ENCODE measurements around the gene KRT2.
"Not testable (repeated sequence)": the region's sequence is repeated elsewhere in the genome, so short reads cannot be mapped to it uniquely, and the experiment has no call there.

KRT2 gene

GRCh38 chr12:52683575-52684300 is 31.7 kb upstream of the KRT2 start:
- DNase-seq: no peak

DNA sequence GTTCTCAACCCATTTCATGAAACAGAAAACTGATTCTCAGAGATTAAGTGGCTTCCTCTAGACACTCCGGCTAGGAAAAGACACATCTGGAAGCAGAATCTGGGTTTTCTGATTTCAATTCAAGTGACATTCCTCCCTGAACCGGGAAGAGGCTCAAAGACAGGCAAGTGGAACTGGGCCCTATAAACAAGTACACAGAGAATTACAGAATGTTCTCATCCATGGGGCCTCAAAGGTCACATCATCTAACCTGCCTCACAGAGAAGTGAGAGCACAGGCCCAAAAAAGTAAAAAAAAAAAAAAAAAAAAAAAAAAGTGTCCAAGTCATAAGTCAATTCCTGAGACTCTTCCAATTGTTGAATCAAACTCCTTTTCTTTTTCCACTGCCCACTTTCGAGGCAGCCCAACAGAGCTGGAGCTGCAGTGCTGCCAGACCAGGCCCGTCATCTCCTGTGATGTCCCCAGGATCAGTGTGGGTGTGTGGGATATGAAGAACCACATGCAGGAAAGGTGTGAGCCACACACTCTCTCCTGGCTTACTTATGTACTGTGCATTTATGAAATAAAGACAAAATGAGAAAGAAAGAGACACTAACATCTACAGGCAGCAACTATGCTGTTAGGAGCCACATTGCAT is 31.0 kb upstream of the KRT2 start:
- no peak for DNase-seq

DNA sequence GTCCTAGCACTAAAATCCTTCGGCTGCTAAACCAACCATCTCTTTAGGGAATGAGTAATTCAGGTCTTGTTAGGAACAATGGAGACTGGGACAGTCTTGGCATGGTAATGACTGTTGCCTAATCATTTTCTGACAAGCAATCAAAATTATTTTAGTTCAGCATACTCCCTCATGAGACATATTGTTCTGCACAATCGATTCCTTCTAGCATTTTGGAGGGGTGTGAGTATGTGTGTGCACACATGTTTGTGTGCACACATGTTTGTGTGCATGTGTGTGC is 30.3 kb upstream of the KRT2 start:
- no peak for DNase-seq

DNA sequence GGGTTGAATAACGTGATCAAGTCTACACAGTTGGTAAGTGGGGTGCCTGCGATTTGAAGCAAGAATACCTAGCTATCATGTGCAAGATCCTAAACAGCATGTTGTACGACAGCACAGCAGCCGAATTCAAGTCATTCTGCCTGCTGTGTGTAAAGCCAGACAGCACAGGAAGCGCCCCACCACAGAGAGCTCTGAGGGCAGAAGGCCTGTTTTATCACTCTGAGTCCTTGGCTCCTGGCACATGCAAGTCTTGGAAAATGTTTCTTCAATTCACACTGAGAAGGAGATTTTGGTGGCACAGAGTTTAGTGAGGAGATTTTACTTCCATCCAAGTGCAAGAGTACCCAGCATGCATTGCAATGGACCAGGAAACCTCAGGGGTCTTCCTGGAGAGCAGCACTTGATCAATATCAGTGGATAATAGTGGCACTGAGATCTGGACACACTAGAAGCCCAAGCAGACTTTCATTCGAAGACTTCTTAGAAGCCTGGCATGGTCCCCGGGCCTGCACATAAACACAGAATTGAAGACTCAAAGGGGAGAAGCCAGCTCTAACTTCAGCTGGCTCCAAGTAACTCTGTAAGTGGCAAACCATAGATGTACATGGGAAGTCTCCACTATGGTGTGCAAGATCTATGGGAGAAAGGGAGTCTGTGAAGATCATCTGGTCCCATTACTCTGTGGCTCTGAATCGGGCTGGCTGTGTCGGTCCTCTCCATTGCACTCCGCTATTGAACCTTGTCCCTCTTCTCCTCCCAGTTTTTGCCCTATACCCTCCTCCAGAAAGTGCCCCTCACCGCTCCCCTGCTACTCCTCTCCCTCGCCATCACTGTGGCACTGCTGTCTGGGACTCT is 29.7 kb upstream of the KRT2 start:
- no peak for DNase-seq

DNA sequence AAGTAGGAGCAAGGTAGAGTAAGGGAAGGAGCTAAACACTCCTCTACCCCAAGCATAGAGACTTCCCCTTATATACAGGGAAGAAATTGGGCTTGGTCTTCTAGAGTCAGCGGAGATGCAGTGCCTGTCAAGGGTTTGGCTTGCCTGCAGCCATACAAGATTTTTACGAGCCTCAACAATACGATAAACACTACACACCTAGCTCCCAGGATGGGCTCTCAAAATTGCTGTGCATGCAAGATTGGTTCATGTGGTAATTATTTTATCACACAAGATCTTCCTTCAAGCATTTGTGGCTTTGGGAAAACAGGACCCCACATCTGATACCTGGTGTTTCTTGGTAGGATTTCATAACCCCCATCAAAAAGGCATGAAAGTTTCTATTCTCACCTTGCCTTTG is 28.4 kb upstream of the KRT2 start, which contains the start of gene KRT1:
Gene KRT1 (minus strand): TSS at position 45 of the 400 bp plus-strand sequence. CDS start 59 bp downstream, outside the sequence.
- no peak for DNase-seq

DNA sequence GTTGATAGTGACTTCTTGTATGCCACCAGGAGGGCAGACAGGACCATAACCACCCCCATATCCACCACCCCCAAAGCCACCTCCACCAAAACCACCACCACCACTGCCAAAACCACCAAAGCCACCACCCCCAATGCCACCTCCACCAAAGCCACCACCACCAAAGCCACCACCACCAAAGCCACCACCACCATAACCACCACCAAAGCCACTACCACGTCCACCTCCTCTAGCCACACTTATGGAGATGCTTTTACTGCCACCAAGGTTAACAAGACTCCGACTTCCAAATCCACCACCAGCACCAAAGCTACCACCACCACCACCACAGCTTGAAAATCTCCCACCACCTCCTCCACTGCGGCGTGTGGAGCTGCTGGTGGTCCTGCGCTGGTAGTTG is 27.9 kb upstream of the KRT2 start:
- no peak for DNase-seq

DNA sequence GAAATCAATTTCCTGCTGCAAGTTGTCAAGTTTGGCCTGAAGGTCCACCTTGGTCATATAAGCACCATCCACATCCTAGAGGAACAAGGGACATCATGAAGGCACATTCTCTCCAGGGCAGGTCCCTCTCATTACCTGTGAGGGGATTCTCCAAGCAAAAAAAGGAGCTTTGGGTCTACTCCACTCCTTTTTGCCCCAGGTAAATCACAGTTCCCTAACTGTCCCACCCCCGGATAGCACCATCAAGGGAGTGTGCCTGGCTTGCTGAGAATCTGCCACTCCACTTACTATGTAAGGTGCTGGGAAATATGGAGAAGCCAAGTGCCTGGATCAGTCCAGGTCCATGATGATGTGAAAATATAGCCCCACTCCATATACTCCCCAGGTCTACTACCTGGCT is 25.7 kb upstream of the KRT2 start:
- DNase-seq: no peak

GRCh38 chr12:52677126-52677525 is 25.1 kb upstream of the KRT2 start:
- DNase-seq: no peak

DNA sequence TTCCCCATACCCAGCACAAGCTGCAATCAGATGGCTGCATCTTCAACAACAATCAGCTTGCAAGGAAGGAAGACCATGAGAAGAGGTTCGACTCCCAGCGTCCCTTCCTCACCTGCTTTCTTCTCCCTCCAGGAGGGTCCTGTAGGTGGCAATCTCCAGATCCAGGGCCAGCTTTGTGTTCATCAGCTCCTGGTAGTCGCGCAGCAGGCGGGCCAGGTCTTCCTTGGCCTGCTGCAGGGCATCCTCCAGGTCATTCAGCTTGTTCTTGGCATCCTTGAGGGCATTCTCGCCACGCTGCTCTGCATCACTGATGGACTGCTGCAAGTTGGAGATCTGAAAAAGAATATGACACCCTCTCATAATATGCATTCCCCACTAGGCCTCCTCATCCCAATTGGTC is 24.2 kb upstream of the KRT2 start:
- DNase-seq: no peak

- no peak for DNase-seq
Observed at GRCh38 chr12:52675301-52675701, 23.3 kb upstream of the KRT2 start.

DNA sequence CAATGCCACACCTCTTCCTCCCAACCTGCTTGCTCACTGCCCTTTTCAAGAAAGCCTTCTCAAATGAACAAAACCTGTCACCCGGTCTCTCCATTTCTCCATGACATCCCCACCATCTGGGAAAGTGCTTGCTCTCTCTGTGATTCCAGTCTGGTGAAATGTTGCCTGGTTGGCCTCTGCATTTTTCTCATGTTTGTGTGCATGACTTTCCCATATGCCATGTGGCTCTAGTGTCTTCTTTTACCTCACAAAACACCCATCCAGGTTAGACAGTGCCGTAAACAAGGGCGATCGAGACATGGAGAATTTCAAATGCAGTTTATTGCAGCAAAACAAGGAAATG is 22.4 kb upstream of the KRT2 start:
- no peak for DNase-seq

DNA sequence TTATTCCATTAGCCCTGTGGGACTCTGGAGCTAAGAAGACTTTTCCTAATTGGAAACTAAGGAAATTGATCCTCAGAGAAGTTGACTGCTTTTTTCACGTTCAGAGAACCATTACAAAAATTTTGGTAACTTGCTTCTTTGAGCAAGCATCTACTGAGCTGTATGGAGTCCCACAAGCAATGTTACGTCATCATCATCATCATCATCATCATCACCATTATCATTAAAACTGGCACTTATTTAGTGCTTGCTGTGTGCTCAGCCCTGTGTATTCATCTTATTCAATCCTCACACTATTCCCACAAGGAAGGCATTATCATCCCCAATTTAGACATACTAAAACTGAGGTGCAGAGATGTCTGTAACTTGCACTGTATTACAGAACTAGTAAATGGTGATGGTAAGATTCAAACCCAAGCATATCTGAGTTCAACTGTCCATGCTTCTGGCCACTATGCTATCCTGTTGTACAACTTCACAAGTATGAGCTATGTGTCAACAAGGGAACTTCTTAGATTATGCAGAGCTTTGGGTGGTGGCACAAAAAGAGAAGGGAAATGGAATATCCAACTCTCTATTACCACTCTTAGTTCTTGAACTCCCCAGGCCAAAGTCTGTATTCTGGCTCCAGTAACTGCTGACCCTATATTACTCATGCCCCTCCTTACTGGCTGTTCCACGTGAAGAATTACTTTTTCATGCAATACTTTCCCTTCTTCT is 21.9 kb upstream of the KRT2 start:
- no peak for DNase-seq

GRCh38 chr12:52673217-52673616 is 21.2 kb upstream of the KRT2 start:
- DNase-seq: no peak

GRCh38 chr12:52672321-52672933 is 20.4 kb upstream of the KRT2 start:
- no peak for DNase-seq

DNA sequence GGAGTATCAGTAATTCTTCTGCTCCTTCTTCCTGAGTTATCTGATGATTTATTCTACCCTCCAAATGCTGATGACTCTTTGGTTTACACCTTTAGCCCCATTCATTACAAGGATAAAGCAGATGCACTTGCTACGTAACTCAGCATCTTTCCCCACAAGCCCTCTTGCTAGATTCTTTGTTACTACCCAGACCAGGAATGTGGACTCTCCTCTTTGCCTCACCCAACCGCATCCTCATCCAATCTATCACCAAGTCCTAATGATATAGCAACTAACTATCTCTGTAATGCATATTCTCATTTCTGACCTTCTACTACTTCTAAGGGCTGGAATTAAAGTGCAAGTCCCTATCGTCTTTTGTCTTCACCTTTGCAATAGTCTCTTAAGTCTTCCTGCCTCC is 18.9 kb upstream of the KRT2 start:
- no peak for DNase-seq

DNA sequence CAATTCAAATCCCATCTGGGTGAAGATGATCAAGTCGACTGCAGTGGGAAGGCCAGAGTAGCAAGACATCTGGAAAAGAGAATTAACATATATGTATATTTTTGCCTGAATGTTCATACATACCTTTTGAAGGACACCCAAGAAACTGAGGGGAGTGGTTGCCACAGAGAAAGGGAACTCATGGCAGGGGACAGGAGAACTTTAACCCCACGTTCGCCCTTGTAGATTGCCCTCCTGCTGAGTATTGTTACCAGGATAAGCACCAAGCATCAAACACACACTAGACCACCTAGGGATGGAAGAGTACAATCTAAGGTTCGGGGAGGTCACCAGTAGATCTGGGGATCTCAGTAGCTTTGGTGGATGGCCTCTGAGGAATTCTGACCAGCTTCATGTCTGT is 18.5 kb upstream of the KRT2 start:
- no peak for DNase-seq

DNA sequence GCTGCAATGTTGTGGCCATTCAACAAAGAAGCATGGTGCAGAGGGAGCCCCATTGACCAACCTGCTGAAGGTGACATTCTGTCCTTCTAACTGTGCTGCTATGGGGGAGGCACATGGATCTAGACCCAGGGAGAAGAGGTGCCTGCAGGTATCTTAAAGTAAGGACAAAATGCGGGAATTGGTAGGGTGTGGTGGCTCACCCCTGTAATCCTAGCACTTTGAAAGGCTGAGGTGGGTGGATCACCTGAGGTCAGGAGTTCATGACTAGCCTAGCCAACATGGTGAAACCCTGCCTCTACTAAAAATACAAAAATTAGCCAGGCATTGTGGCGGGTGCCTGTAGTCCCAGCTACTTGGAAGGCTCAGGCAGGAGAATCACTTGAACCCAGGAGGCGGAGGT is 17.9 kb upstream of the KRT2 start:
- not testable (repeated sequence) for DNase-seq

DNA sequence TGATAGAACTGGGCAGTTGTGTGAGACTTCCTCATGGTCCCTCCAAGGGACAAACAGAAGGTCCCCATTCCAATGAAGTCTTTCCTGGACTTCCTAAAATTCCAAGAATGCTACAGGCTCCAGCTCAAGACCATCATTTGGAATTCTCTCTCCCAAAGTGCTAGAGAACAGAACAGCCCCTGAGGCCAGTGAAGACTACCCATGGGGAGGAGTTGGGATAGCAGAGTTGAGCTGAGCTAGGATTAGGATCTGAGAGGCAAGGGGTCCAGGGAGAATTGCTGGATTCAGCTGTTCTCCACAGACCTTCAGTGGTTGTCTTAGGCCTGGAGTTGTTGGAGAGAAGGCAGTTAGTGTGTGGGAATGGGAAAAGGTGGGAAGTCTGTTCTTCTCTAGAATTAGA is 17.4 kb upstream of the KRT2 start:
- no peak for DNase-seq

DNA sequence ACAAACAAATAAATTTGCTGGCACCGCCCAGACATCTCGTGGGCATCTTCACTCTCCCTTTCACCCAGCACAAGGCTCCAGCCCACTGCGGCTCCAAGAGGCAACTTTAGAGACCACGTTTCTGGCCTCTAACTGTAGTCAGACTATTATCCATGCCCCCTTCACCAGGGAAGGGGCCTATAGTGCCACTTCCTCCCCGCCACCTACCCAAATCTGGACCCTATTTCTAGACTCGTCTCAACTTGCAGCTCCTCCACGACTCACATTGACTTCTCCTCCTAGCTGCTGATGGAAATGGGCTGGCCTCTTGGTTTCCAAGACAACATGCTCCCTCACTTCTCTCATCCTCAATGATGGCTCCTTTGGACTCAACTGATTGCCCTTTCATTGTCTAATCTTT is 15.9 kb upstream of the KRT2 start:
- DNase-seq: no peak

- DNase-seq: no peak
Observed at GRCh38 chr12:52667509-52667908, 15.5 kb upstream of the KRT2 start.

DNA sequence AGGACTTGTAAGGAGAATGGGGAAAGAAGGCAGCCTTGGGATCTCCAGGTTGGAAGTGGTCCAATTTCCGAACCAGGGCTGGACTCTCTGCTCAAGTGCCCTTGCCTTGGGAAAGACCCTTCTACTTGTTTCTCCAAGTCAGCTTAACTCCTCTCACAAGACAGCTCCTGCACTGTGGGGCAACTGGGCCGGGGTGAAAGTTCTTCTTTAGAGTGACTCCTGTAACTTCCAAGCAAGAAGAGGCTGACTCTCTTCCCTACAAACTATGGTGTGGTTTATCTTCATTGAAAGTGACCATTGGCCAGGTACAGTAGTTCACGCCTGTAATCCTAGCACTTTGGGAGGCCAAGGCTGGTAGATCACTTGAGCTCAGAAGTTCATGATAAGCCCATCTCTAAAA is 14.5 kb upstream of the KRT2 start:
- DNase-seq: no peak

- DNase-seq: no peak
Observed at GRCh38 chr12:52663420-52663819, 11.4 kb upstream of the KRT2 start.

GRCh38 chr12:52662918-52663229 is 10.9 kb upstream of the KRT2 start:
- no peak for DNase-seq

All from activated CD8-positive, alpha-beta memory T cell treated with anti-CD3 and anti-CD28 coated beads, Interleukin-2, amount 50 U/mL, for 48 hours (primary cell).